Central memory CD8-positive, alpha-beta T cell (primary cell): ENCODE results near the gene B3GAT1.

ENCODE experiments used
- ATAC-seq: fragments of 150-1000 bp; cut with Tn5 transposase; replicated peaks from 2 replicates; pipeline ENCODE4 v1.10.0; 2022; ENCODE audit warnings: mild to moderate bottlenecking, moderate FRiP score, moderate number of reproducible peaks; ENCODE audit not compliant: poor library complexity, severe bottlenecking; ENCODE audit errors: extremely low read depth
- DNase-seq, 2 donors: peaks; one replicate each; pipeline ENCODE4 v3.0.0; 2021; ENCODE audit warnings: low spot score in 2 of 2
- H3K27ac Mint-ChIP-seq: one replicate; pipeline ENCODE4 v1.8.0; 2022; ENCODE audit warnings: low read depth, mild to moderate bottlenecking, moderate library complexity, mixed read lengths
- H3K27me3 Mint-ChIP-seq: one replicate; pipeline ENCODE4 v1.8.0; 2022; ENCODE audit warnings: mixed read lengths
- H3K36me3 Mint-ChIP-seq: one replicate; pipeline ENCODE4 v1.8.0; 2022; ENCODE audit warnings: mild to moderate bottlenecking, moderate library complexity, mixed read lengths; ENCODE audit not compliant: insufficient read depth
- H3K4me1 Mint-ChIP-seq: one replicate; pipeline ENCODE4 v1.8.0; 2022; ENCODE audit warnings: mixed read lengths
- H3K4me3 Mint-ChIP-seq: one replicate; pipeline ENCODE4 v1.8.0; 2022; ENCODE audit warnings: mild to moderate bottlenecking, moderate library complexity, mixed read lengths
- H3K9me3 Mint-ChIP-seq: one replicate; pipeline ENCODE4 v1.8.0; 2022; ENCODE audit warnings: mixed read lengths

B3GAT1 gene

DNA sequence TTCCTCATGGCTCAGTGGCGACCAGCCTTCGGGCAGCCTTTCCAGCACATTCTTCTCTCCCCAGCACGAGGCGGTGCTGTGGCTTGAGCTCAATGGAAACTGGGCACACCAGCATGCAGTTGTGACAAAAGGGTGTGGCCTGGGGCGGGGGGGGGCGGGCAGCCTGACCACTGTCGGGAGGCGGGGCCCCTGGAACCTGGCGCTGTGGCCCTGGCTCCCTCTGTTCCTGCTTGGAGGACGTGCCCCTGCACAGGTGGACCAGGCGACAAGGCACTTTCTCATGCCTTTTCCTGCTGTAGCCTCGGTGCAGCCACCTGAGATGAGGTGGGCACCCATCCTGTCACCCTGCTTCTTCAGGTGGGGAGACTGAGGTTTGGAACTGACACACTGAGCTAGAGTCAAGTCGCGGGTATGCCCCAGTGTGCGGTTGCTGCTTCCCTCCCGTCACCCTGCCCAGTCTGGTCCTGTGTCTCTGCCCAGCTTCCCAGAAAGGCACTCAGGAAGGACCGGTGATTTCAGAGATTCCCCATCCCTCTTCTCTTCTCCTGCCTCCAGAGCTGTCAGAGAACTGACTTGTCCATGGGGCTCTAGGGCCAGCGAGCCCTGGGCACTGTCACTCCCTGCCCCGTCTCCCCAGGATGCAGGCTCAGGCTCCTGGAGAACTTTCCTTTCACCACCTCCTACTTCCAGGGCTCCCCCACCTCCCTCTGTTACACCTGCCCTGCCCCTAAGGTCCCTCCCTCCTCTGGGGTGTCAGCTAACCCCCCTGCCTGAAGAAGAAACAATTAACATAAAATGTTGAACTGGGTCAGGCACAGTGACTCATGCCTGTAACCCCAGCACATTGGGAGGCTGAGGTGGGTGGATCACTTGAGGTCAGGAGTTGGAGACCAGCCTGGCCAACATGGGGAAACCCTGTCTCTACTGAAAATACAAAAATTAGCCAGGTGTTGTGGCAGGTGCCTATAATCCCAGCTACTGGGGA is 9.9 kb downstream of the B3GAT1 start:
- Mint-ChIP-seq H3K4me3 (no peak overlapping the region), H3K36me3 (no peaks in the 10 kb centered on the region), H3K27ac (peak overlapping the region; percentile 53), H3K9me3 (no peaks in the 10 kb centered on the region), H3K4me1 (peaks cover 31% of the 10 kb centered on the region), H3K27me3 (peaks cover 19% of the 10 kb centered on the region)
- DNase-seq (no peak), ATAC-seq (no peak)

DNA sequence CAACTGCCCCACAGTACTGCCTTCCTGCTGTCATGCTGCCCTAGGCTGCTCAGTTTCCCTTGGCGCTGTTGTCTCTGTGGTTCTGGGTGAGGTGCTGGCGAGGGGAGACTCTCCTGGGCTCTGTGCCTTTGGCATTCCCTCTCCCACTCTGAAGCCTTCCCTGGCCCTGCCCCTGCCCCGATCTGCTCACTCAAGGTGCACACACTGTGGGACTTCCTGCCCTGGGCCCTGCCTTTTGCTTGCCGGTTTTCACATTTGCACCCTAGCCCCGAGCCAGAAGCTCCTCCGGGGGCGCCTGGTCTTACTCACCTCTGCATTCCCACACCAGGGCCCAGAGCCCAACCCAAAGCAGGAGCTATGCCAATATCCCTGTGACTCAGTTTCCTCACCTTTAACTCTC is 12.0 kb downstream of the B3GAT1 start:
- Mint-ChIP-seq H3K9me3 (no peaks in the 10 kb centered on the region), H3K4me1 (peaks cover 31% of the 10 kb centered on the region), H3K4me3 (no peak overlapping the region), H3K27me3 (peaks cover 16% of the 10 kb centered on the region), H3K36me3 (no peaks in the 10 kb centered on the region), H3K27ac (peak overlapping the region; percentile 14)
- ATAC-seq (no peak), DNase-seq (no peak)

DNA sequence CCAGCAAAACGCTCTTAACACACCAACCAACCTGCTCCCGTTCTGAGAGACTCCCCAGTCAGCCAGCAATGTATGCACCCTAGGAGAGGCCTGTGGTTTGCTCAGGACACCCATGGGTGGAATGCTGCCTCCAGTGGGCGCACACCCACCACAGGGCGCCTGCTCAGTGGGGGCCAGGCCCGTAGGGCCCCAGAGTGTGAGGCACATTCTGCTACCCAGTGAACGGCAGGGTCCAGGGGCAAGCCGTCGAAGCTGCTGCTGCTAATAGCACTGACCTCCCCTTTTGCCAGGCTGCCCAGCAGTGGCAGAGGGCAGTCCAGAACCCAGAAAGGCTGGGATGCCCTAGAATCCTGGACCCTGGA is 12.8 kb downstream of the B3GAT1 start:
- H3K4me1 Mint-ChIP-seq: peaks cover 36% of the 10 kb centered on the region
- H3K27me3 Mint-ChIP-seq: peaks cover 10% of the 10 kb centered on the region
- H3K36me3 Mint-ChIP-seq: no peaks in the 10 kb centered on the region
- no peak overlapping the region for H3K4me3 Mint-ChIP-seq
- no peaks in the 10 kb centered on the region for H3K9me3 Mint-ChIP-seq
- no peak overlapping the region for H3K27ac Mint-ChIP-seq
- no peak for ATAC-seq
- no peak for DNase-seq

DNA sequence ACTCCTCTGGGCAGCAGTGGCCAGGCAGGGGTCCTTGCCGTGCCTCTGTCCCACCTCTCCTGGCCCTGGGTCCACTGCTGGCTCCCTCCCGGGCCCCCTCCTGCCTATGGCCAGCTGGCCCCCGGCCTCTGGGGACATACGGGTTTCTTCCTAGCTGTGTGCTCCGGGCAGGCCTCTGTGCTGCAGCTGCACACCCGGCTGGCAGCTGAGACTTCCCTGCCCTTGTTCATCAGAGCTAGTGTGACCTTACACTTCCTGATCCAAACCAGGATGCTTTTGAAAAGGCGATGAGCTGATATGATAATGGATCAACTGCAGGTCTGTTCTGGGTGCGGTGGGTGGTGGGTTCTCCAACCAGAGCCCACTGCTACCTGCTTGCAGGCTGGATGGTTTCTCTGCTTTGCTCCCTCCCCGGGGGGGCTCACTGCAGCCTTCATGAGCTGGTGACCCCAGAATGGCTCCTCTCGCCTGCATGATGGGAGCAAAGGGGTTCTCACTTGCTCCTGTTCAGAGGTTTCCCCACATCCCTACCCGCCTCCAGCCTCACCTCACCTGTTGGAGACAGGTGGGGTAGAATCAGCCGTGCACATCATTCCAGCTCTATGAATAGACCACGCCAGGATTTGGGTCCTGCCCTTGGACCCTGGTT is 13.3 kb downstream of the B3GAT1 start:
- Mint-ChIP-seq H3K4me1 (peaks cover 40% of the 10 kb centered on the region), H3K36me3 (no peaks in the 10 kb centered on the region), H3K4me3 (no peak overlapping the region), H3K27me3 (peaks cover 10% of the 10 kb centered on the region), H3K9me3 (no peaks in the 10 kb centered on the region), H3K27ac (no peak overlapping the region)
- no peak for DNase-seq
- ATAC-seq: no peak

DNA sequence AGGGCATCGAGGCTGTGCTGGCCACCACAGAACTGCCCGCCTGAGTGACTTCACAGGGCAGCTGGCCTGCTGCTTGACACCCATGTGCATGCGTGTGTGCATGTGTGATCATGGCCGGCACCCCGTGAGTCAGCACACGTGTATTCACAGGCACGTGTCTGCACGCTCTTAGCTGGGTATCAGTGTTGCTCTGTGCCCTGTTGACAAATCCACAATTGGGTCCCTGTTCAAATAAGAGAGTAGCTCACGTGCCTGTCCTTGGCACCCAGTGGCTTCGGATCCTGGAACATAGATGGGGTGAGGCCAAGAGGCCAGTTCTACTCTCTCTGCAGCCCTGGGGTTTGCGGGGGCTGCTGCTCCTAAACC is 14.0 kb downstream of the B3GAT1 start:
- Mint-ChIP-seq H3K4me1 (peaks cover 40% of the 10 kb centered on the region), H3K27me3 (peaks cover 10% of the 10 kb centered on the region), H3K4me3 (no peak overlapping the region), H3K27ac (no peak overlapping the region), H3K36me3 (no peaks in the 10 kb centered on the region), H3K9me3 (no peaks in the 10 kb centered on the region)
- DNase-seq (no peak), ATAC-seq (no peak)

DNA sequence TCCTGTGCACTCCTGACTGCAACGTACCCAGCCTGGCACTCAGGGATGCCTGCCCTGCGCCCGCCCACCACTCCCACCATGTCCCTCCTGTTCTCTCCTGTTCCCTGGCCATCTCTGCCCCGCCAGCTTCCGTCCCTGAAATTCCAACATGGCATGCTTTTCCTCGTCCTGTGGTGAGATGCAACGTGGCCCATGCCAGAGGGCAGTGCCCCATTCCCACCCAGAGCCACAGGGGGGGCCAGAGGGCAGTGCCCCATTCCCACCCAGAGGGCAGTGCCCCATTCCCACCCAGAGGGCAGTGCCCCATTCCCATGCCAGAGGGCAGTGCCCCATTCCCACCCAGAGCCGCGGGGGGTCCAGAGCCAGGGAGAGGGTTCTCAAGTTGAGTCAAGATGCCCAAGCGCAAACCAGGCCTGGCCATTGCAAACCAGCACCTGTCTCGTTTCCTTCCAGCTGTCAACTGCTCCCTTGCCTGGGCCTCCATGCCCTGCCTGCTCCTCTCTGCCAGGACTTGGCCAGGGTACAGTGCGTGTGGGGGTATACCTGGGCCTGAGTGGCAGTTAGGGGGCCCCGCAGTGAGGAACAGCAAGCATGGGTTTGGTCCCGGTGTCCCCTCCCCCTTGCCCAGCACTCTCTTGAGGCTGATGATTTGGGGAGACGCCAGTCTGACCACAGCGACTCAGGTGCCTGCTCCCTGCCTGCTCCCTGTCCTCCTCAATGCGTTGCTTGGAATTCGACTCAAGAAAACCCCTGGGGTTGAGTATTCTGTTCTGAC is 14.6 kb downstream of the B3GAT1 start:
- no peak for DNase-seq
- Mint-ChIP-seq H3K4me1 (peaks cover 38% of the 10 kb centered on the region), H3K9me3 (no peaks in the 10 kb centered on the region), H3K27me3 (peaks cover 10% of the 10 kb centered on the region), H3K4me3 (no peak overlapping the region), H3K27ac (no peak overlapping the region), H3K36me3 (peaks cover 1% of the 10 kb centered on the region)
- no peak for ATAC-seq

DNA sequence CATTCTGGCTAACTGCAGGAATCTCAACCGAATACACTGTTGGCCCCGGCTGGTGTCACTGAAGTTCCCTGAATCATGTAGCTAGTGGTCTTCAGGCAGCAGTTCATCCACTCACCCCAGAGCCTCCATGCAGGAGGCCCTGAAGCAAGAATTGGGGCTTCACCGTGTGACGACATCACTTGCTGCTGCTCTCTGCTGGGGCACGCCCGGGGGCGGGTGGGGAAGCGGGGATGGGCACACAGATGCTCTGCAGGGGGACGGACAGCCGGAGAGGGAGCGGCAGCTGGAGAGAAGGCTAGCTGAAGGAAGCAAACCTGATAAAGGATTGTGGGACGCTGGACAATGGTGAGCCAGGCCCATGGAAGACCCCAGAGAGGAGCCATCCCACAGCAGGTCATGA is 17.0 kb downstream of the B3GAT1 start:
- ATAC-seq (no peak), DNase-seq (no peak)
- Mint-ChIP-seq H3K4me3 (no peak overlapping the region), H3K36me3 (peaks cover 3% of the 10 kb centered on the region), H3K27ac (no peak overlapping the region), H3K27me3 (no peaks in the 10 kb centered on the region), H3K4me1 (peaks cover 41% of the 10 kb centered on the region), H3K9me3 (no peaks in the 10 kb centered on the region)

DNA sequence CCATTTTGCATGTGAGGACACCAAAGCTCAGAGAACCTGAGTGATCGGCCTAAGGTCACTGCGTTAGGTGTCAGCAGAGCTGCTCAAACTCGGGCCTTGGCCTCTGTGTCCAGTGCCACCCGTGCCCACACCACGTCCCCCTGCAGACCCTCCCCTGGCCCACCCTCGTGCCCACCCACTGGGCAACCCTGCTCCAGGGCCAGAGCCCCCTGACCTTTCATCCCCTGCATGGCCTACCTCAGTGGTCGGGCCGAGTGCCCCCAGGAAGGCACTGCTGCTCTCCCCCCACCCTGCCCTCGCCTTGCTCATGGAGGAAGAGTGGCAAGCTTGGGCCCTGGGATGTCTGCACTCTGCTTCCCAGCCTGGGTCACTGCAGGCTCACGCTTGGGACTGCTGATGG is 17.7 kb downstream of the B3GAT1 start:
- H3K4me1 Mint-ChIP-seq: peaks cover 39% of the 10 kb centered on the region
- no peaks in the 10 kb centered on the region for H3K27me3 Mint-ChIP-seq
- DNase-seq: no peak
- no peaks in the 10 kb centered on the region for H3K9me3 Mint-ChIP-seq
- no peak for ATAC-seq
- no peak overlapping the region for H3K4me3 Mint-ChIP-seq
- no peak overlapping the region for H3K27ac Mint-ChIP-seq
- H3K36me3 Mint-ChIP-seq: peaks cover 3% of the 10 kb centered on the region

DNA sequence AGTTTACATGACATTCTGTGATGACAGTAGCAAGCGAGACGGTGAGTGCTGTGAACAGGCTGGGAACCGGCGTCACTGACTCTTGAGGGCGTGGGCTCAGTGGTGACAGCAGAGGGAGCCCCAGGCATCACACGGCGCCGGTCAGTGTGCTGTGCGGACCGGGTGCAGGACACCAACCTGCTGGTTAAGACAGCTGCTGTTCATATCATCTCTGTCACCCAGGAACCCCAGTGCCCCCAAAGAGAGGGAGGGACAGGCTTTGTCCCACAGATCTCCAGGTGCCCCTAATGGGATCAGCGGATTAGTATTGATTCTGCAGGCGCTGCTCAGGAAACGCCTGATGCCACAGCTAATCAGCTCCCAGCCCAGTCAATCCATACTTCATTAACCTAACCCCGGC is 18.4 kb downstream of the B3GAT1 start:
- peaks cover 3% of the 10 kb centered on the region for H3K36me3 Mint-ChIP-seq
- no peaks in the 10 kb centered on the region for H3K27me3 Mint-ChIP-seq
- H3K9me3 Mint-ChIP-seq: no peaks in the 10 kb centered on the region
- no peak overlapping the region for H3K4me3 Mint-ChIP-seq
- no peak overlapping the region for H3K27ac Mint-ChIP-seq
- peaks cover 44% of the 10 kb centered on the region for H3K4me1 Mint-ChIP-seq
- no peak for ATAC-seq
- DNase-seq: no peak

DNA sequence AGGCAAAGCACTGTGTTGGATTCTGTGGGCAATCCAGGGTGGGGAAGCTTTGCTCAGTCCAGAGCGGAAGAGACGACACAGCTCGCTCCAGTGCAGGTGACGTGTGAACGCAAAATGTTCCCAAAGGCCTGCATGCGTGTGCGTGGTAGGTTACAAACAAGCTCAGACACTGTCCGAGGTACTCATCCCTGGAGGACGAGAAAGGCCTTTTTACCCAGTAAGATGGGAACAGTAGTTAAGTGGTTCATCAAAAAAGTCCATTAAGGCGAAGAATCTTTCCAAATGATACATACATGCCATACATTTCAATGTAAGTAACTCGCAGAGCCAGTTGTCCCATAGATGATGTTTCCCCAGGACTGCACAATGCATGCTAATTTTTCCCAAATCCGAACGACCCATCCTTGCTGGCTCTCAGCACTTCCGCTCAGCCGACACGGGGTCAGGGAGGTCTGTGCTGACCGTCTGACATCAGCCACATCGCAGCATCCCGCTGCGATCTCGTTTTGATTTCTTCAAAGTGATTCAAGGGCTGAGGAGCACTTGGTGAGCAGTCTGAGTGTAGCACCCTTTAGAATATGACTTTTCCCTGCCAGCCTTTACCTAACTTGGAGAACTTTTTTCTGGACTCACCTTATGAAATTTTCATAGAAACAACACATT is 19.0 kb downstream of the B3GAT1 start:
- H3K27ac Mint-ChIP-seq: no peak overlapping the region
- no peaks in the 10 kb centered on the region for H3K27me3 Mint-ChIP-seq
- peaks cover 45% of the 10 kb centered on the region for H3K4me1 Mint-ChIP-seq
- peaks cover 3% of the 10 kb centered on the region for H3K36me3 Mint-ChIP-seq
- no peak for ATAC-seq
- H3K9me3 Mint-ChIP-seq: no peaks in the 10 kb centered on the region
- no peak overlapping the region for H3K4me3 Mint-ChIP-seq
- DNase-seq: no peak

DNA sequence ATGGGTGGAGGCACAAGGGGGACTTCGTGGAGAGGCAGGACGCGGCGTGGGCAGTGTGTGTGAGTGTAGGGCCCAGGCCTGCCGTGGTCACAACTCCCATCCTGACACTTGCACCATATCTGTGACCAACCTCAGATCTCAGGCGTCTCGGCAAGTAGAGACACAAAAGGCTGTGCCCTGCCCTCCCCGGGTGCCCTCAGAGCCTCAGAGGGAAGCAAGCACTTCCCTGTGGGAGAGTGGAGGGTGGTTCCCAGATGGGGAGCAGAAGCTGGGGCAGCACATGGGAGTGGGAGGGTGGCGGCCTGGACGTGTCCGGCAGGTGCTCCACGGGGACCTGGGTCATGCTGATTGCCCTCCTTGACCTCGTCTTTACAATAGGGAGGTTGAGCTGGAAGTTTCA is 20.4 kb downstream of the B3GAT1 start:
- no peak overlapping the region for H3K4me3 Mint-ChIP-seq
- no peak for DNase-seq
- H3K36me3 Mint-ChIP-seq: peaks cover 3% of the 10 kb centered on the region
- H3K27ac Mint-ChIP-seq: no peak overlapping the region
- no peak for ATAC-seq
- H3K27me3 Mint-ChIP-seq: no peaks in the 10 kb centered on the region
- no peaks in the 10 kb centered on the region for H3K9me3 Mint-ChIP-seq
- H3K4me1 Mint-ChIP-seq: peaks cover 53% of the 10 kb centered on the region
